Hematopoietic multipotent progenitor cell treated with erythropoietin and hydrocortisone succinate and interleukin-3 and kit ligand, for 4 days (in vitro differentiated cells): ENCODE data around the gene SMARCAD1.
A peak's percentile ranks its signal among the peaks of the same experiment; 100 is the strongest.

Experiments
- DNase-seq: peaks from one replicate; pipeline ENCODE4 v3.0.0-alpha.2; 2015

Gene SMARCAD1, protein sequence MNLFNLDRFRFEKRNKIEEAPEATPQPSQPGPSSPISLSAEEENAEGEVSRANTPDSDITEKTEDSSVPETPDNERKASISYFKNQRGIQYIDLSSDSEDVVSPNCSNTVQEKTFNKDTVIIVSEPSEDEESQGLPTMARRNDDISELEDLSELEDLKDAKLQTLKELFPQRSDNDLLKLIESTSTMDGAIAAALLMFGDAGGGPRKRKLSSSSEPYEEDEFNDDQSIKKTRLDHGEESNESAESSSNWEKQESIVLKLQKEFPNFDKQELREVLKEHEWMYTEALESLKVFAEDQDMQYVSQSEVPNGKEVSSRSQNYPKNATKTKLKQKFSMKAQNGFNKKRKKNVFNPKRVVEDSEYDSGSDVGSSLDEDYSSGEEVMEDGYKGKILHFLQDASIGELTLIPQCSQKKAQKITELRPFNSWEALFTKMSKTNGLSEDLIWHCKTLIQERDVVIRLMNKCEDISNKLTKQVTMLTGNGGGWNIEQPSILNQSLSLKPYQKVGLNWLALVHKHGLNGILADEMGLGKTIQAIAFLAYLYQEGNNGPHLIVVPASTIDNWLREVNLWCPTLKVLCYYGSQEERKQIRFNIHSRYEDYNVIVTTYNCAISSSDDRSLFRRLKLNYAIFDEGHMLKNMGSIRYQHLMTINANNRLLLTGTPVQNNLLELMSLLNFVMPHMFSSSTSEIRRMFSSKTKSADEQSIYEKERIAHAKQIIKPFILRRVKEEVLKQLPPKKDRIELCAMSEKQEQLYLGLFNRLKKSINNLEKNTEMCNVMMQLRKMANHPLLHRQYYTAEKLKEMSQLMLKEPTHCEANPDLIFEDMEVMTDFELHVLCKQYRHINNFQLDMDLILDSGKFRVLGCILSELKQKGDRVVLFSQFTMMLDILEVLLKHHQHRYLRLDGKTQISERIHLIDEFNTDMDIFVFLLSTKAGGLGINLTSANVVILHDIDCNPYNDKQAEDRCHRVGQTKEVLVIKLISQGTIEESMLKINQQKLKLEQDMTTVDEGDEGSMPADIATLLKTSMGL

DNA sequence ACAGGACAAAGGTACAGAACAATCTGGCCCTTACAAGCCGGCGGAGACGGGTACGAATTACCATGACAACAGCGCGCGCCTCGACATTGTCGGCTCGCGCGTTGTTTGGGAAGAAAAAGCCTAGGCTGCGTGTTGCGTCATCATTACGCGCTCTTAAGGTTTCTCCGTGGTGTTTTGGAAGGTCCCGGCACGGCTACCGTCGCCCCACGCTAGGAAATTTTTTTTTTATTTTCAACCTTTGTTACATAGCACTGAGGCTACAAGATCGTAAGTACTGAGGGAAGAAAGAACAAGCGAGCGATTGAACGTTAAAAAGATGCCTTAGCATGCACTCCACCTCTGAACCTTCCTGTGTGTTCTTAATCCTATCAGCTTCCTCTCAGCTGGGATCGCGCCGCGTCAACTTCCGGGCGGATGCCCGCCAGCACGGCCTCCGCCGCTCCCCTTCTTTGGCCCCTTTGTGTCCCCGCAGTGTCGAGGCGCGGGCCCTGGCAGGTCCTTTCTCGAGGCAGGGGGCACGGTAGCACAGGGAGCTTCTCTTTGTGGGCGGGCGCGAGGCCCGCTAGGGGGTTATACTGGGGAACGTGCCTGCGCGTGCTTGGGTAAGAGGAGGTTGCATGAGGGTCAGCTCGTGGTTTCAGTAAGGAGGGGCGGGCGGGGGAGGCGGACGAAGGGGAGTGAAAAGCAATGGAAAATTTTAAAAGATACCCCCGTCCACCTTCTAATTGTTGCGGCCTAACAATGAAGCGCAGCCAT is at the start of gene SMARCAD1:
Gene SMARCAD1, plus strand, starts transcription at position 397 of the 756 bp plus-strand sequence. CDS start 530 bp downstream, outside the sequence.
- peak; percentile 98 for DNase-seq

DNA sequence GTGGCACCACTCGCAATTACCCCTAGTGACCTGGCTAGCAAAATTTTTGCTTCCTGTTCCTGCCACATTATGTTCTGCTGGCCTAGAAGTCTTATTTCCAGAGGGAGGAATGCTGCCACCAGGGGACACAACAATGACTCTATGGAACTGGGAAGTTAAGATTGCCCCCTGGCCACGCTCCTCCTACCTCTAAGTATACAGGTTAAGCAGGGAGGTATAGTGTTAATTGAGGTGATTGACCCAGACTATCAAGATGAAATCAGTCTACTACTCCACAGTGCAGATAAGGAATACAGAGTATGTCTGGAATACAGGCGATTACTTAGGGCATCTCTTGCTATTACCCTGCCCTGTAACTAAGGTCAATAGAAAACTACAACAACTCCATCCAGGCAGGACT is 48.8 kb upstream of the SMARCAD1 start:
- DNase-seq = no peak

DNA sequence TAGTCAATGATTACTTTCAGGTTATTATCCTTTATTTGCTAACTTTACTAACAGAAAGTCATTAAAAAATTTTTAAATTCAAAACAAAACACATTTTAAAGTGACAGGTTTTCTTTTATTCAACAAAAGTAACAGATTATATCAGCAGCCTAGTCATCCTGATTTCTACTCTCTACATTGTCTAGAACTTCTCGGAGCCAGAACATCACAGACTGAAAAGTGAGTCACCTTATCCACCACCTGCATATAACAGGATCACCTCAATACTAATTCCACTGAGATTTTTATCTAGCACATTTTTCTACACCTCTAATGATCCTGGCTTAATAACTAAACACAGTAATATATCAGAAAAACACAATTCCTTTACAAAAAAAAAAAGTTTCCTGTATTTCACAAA is 47.9 kb upstream of the SMARCAD1 start:
- no peak for DNase-seq

DNA sequence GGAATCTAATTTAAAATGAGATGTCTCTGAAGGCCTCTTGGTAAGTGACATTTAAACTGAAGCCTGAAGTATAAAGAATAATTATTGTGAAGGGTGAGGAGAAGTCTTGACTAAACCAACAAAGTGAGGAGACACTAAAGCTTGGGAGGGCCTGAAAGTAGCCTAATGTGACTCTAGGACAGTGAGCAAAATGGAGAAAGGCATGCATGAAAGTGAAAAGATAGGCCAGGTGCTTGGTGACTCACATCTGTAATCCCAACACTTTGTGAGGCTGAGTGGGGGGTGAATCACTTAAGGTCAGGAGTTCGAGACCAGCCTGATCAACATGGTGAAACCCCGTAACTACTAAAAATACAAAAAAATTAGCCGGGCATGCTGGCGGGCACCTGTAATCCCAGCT is 46.9 kb upstream of the SMARCAD1 start:
- DNase-seq = no peak

DNA sequence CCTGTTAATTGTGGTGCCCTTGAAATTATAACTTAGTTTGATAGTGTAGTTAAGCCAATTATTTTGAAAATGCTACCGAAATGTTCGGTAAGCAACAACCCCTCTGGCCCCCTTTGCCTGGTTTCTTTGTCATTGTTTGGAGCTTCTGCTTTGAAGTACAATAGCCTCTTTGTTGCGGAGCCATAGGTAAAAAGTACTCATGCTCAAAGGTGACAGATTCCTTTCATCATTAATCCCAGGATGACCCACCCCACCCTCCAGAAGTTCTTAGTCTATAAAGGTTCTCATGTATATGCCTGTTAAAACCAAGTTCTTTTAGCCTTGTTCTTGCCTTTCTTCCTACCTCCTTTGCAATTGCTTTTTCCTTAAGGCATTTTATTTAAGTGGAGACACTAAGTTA is 42.4 kb upstream of the SMARCAD1 start:
- DNase-seq = no peak

DNA sequence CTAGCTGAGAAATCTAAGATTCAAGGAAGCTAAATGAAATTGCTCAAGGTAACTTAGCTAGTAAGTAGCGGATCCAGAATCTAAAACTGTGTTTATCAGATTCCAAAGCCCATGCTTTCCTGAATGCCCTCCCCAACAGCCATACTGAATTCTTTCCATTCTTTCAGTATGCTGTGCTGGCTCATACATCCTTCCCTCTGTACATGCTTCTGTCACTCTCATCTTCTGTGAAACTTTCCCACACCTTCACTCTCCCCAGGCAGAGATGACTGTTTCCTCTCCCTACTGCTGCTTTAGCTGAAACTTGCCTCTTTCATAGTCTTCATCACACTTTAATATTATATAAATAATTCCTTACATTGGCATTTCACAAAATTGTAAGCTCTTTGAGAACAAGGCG is 39.3 kb upstream of the SMARCAD1 start:
- DNase-seq = no peak

DNA sequence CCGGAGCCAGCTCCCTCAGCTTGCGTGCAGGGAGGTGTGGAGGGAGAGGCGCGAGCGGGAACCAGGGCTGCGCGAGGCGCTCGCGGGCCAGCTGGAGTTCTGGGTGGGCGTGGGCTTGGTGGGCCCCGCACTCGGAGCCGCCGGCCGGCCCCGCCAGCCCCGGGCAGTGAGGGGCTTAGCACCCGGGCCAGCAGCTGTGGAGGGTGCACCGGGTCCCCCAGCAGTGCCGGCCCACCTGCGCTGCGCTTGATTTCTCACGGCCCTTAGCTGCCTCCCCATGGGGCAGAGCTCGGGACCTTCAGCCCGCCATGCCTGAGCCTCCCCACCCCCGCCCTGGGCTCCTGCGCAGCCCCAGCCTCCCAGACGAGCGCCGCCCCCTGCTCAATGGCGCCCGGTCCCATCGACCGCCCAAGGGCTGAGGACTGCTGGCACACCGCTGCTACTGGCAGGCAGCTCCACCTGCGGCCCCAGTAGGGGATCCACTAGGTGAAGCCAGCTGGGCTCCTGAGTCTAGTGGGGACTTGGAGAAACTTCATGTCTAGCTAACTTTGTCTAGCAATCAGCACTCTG is 37.8 kb upstream of the SMARCAD1 start:
- DNase-seq = no peak

DNA sequence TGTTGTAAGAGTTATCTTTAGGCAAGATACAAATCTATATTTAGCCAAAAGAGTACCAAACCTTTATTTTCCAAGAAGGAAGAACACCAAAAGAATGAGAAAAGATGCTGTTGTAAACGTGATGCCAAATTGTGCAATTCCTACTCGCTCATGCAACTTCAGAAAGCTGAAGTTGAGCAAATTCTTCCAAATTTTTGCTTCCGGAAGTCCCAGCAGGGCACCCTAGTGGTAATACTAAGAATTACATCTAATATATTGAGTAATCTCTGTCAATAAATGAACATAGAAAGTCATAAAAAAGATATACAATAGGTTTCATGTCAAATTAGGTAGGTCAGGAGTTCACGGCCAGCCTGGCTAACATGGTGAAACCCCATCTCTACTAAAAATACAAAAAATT is 36.0 kb upstream of the SMARCAD1 start:
- DNase-seq = no peak

DNA sequence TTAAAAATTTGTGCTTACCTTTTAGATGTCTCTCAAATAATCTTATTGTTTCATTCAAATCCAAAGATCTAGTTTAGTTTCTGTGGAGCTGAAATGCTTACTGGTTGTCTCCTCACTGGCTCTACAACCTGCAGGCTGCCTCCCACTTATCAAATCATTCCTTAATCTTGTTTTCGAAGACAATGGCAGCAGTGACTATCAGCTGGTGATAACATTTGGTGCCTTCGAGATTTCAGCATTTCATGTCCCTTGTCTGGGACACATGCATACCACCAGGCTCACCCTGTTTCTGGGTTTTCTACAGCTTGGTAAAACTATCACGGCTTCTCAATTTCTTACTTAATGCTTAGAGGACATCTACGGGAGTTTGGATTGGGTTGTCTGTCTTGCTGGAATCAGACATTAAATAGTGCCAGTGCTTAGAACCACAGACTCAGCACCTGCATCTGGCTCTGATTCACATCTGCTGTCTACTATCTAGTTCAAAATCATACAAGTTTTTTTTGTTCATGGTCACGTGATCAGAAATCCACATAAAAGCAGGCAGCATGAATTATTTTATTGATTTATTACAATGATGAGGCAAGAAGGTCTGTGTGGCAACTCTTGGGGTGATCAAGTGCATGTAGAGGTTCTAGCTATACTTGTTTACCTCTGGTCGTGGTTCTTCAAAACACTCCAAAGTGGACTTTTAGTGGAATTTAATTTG is 32.0 kb upstream of the SMARCAD1 start:
- DNase-seq = no peak

DNA sequence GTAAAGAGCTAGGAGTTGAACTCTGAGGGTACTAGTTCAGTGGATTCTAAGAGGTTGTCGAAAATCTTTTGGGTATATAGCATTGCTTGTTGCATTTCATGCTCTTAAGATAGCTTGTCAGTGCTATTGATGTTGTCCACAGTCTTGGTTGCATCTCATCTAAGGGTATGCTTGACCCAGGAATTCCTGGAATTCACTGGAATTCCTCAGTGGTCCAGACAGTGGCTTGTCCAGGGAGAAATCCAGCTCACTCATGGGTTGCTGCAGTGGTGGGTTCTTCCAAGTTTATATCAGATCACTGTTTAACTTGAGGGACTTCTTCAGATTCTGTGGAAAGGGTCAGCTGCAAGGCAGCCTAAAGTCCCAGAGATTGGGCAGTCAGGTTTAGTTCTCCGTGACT is 29.8 kb upstream of the SMARCAD1 start:
- no peak for DNase-seq

DNA sequence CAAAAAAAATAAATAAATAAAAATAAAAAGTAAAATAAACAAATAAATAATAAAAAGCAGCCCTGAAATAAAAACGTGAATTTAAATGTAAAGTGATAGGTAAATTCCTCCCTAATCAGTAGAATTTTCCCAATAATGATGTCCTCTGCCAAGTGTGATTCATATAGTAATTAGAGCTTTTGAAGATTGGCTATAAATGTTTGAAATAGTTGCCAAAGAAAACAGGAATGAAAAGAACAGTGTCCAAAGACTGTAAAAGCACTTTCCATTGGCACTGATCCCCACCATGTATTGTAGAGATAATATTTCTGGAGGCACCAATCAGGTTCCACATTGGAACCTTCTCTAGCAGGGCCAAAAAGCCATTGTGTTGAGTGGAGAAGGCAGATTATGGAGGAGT is 25.9 kb upstream of the SMARCAD1 start:
- no peak for DNase-seq

DNA sequence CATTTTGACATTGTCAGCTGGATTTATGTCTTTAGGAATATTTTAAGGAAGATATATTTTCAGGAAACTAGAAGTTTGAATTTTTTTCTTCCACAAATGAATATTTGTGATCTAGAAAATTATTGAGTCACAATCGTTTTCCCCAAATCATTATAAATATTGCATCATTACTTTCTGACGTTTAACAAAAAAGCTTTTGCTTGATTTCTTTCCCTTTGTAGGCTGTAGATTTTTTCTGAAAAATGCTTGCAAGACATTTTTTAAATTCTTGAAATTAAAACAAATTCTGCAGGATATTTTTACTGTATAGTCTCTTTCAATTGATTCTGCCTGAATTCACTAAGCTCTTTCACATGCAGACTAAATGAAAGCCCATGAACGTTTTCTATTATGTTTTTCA is 4.9 kb upstream of the SMARCAD1 start:
- no peak for DNase-seq

DNA sequence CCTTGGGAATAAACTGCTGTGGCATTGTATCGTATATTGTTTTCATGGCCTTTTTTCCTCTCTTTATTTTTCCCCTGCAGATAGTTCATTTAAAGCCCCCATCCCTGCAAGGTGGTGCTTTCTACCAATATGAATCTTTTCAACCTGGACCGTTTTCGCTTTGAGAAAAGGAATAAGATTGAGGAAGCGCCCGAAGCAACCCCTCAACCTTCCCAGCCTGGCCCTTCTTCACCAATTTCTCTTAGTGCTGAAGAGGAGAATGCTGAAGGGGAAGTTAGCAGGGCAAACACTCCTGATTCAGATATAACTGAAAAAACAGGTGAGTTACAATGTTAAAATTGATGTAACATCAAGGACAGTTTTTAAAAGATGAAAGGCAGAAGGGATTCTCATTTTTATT is 601 bp downstream of the SMARCAD1 start:
- peak; percentile 40 for DNase-seq

DNA sequence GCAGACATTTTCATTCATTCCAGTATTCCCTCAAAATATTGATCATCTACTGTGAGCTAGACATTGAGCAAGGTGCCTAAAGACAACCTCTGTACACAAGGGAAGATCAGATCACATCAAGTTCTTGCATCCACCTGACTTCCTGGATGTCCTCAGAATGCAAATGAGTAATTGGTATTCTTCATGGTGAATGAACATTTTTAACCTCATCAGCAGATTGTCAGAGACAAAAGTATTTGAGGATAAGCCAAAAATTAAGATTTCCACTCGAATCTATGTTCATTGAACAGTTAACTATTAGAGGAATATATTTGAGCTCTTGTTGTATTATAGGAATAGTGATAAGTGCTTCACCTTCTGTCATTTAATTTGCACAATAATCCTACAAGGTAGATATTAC is 1.3 kb downstream of the SMARCAD1 start:
- DNase-seq = no peak

DNA sequence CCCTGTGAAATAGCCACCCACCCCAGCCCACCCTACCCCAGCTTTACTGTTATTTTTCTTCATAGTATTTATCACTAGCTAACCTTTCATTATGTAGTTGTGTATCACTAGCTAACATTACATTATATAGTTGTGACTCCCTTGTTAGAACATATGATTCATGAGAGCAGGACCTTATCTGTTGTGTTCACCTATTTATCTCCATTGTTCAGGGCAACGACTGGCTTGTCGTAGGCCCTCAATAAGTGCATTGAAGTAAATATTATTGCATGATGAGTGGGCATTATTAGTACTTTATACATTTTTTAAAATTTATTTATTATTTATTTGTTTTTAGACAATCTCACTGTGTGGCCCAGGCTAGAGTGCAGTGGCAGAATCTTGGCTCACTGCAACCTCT is 4.2 kb downstream of the SMARCAD1 start:
- DNase-seq = peak; percentile 9

DNA sequence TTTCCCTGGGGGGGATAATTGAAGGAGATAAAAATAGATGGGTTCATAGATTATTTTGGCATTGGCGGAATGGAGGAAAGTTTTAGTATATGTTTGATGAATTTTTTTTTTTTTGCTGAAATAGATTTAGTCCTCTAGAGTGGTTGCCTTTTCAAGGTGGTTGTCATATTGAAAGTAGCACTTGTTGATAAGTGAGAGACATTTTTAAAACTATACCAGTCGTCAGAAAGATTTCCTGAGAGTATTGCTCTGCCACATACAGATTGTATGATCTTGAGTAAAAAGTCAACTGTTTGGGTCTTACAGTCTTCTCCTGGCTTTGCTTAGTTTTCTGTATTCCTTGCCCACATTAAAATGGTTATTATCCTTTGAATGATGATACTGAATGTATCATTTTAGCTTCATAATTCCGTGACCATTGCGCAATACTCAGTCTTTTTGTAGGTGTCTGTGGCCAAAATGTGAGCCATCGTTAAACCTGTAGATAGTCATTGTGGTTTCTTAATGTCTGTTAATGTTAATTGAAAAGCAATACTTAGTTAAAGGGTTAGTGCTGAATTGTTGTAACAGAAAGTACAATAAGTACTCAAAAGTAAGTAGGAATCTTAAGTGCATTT is 7.1 kb downstream of the SMARCAD1 start:
- DNase-seq = no peak

DNA sequence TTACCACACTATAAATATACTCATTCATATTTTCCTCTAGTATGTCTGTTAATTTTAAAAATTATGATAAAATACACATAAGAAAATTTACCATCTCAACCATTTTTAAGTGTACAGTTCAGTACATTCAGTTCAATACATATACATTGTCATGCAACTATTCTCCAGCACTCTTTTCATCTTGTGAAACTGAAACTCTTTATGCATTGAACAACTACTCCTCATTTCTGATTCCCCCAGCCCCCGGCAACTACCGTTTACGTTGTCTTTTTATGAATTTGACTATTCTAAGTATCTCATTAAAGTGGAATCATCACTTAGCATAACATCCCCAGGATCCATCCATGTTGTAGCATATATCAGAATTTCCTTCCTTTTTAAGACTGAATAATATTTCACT is 8.7 kb downstream of the SMARCAD1 start:
- no peak for DNase-seq

DNA sequence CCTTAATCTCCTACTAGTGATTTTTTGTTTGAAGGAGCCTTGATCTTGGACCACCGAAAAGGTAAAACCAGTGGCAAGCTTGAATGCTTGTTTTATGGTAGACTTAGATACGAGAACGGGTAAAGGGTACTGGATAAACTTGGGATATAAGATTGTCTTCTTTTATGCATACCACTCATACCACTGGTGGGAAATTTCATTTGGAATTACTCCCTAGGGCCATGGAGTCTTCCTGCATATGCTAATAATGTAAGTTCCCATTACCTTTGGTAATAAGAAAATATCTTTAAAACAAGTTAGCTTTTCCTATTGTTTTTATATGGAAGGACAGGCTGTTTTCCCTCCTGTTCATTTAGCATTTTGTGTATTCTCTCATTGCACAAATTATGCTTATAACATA is 11.7 kb downstream of the SMARCAD1 start:
- DNase-seq = no peak

DNA sequence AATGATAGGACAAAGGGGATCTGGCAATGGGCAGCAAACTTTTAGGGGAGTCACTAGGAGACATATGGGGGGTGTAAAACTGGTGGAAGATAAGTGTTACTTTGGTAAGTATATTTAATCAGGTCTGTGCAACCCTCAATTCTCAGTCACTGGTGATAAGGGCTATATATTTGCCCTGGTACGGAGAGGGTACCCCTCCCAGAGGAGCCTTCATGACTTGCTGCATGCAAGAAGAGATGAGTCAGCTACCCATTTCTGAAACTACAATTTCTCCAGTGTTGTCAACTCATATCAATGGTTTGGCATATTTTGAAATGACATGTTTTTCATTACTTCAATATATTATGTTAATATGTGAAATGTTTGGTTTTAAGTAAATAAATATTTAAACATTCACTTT is 14.3 kb downstream of the SMARCAD1 start:
- peak; percentile 76 for DNase-seq

DNA sequence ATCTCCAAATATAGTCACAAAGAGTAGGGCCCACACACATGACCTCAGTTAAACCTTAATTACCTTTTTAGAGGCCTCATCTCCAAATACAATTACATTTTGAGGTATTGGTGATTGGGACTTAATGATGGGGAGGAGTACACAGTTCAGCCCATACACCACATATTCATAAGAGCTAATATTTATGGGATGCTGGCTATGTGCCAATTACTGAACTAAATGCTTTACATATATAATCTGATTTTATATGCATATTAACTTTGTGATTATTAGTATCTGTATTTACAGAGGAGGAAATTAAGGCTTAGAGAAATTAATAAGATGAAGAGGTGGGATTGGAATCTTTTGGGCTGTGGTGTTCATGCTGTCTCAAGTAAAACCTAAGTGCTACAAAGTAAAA is 17.8 kb downstream of the SMARCAD1 start:
- no peak for DNase-seq

DNA sequence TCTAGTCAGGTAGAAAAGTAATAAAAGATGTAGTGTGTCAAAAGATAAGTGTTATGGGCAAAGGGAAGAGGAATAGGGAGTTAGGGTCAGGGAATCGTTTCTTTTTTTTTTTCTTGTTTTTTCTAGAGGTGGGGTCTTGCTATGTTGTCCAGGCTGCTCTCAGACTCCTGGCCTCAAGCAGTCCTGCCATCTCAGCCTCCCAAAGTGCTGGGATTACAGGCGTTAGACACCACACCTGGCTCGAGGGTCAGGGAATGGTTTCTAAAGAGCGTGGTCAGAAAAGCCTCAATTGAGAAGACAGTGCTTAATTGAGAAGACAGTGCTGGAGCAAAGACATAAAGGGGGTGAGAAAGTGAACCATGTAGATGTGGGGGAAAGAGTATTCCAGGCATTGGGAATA is 19.1 kb downstream of the SMARCAD1 start:
- DNase-seq = no peak
